DND-41 (cell line): ENCODE results near the gene COL13A1.

Experiments used
- ATAC-seq: fragments of 200-7000 bp; cut with Tn5 transposase; 3 replicates; pipeline ENCODE4 v1.9.1; 2021; ENCODE audit warnings: low read depth; ENCODE audit not compliant: insufficient read depth
- DNase-seq: peaks from one replicate; pipeline ENCODE4 v3.0.0-alpha.2; 2020
- H2AFZ ChIP-seq: 2 replicates; pipeline ENCODE4 v1.6.0; 2012; ENCODE audit warnings: low read depth, low read length
- H3K27ac ChIP-seq: 2 replicates; pipeline ENCODE4 v1.5.1; 2012; ENCODE audit warnings: low read length, inconsistent platforms
- H3K27me3 ChIP-seq: fragments of 200-600 bp; sonication (generic); 2 replicates; pipeline ENCODE4 v1.6.0; 2012; ENCODE audit warnings: low read length, mild to moderate bottlenecking, inconsistent platforms; ENCODE audit not compliant: insufficient read depth, poor library complexity
- H3K36me3 ChIP-seq: 2 replicates; pipeline ENCODE4 v1.5.1; 2012; ENCODE audit warnings: low read length, inconsistent platforms; ENCODE audit not compliant: insufficient read depth
- H3K4me1 ChIP-seq: 2 replicates; pipeline ENCODE4 v1.5.1; 2012; ENCODE audit warnings: mild to moderate bottlenecking, low read length; ENCODE audit not compliant: insufficient read depth
- H3K4me2 ChIP-seq: 2 replicates; pipeline ENCODE4 v1.6.0; 2012; ENCODE audit warnings: mild to moderate bottlenecking, moderate library complexity, low read length, inconsistent platforms; ENCODE audit not compliant: insufficient read depth
- H3K4me3 ChIP-seq, 2 experiments: fragments of 200-600 bp in 1 of 2; shearing (Covaris generic) in 1 of 2; 2 replicates each; pipeline ENCODE4 v1.5.1; 2012 to 2016; ENCODE audit warnings: inconsistent platforms in 2 of 2, low read length in 2 of 2, mild to moderate bottlenecking in 2 of 2, low read depth in 1 of 2, moderate library complexity in 1 of 2
- H3K79me2 ChIP-seq: 2 replicates; pipeline ENCODE4 v1.6.0; 2012; ENCODE audit warnings: low read length, inconsistent platforms; ENCODE audit not compliant: insufficient read depth
- H3K9ac ChIP-seq: 2 replicates; pipeline ENCODE4 v1.6.0; 2012; ENCODE audit warnings: low read depth, mild to moderate bottlenecking, inconsistent platforms, low read length, moderate library complexity
- H3K9me3 ChIP-seq: 2 replicates; pipeline ENCODE4 v1.5.1; 2012; ENCODE audit warnings: low read length, moderate library complexity, mild to moderate bottlenecking, inconsistent platforms; ENCODE audit not compliant: insufficient read depth, severe bottlenecking
- H4K20me1 ChIP-seq: 2 replicates; pipeline ENCODE4 v1.6.0; 2012; ENCODE audit warnings: low read length; ENCODE audit not compliant: insufficient read depth
- CTCF ChIP-seq: IDR thresholded peaks from 2 replicates; pipeline ENCODE4 v1.5.1; 2012; ENCODE audit warnings: borderline replicate concordance, low read length, moderate library complexity, mild to moderate bottlenecking; ENCODE audit not compliant: poor library complexity, severe bottlenecking; ENCODE audit errors: extremely low read depth
- EZH2 ChIP-seq: IDR thresholded peaks from 3 replicates; pipeline ENCODE4 v1.6.1; 2012; ENCODE audit warnings: borderline replicate concordance, low read depth, mild to moderate bottlenecking, moderate library complexity, low read length, inconsistent platforms; ENCODE audit not compliant: severe bottlenecking

COL13A1 gene

DNA sequence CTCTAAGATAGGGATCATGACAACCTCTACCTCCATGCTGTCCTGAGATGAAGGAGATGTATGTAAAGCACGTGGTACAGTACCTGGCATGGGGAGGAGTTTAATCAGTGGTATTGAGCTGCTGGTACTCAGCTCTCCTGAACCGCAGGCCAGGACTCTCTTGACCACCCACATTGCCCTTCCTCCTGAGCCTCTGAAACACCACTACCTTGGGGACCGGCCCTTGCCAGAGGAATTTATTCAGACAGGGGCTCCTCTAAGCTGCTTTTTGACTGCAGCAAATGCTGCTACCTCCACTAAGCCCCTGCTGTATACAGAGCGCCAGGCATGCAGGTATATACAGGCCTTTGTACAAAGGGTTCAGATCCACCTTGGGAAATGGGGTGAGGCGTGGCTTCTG lies 36.7 kb downstream of the COL13A1 start:
- Histone ChIP-seq H3K9ac (no peak overlapping the region), H3K4me1 (no peaks in the 10 kb centered on the region), H3K4me3 (no peak overlapping the region), H3K27me3 (peaks cover 8% of the 10 kb centered on the region), H2AFZ (no peak overlapping the region), H3K4me2 (no peak overlapping the region), H4K20me1 (0 out of 2 replicates have a peak, but pooled peaks cover 2% of the 10 kb centered on the region), H3K79me2 (no peaks in the 10 kb centered on the region), H3K36me3 (no peaks in the 10 kb centered on the region), H3K9me3 (no peaks in the 10 kb centered on the region), H3K27ac (no peak overlapping the region)
- DNase-seq (no peak), ATAC-seq (no peak)
- TF ChIP-seq EZH2 (no peak), CTCF (no peak)

GRCh38 chr10:69838853-69839252 lies 37.1 kb downstream of the COL13A1 start:
- H4K20me1 ChIP-seq, result 0 out of 2 replicates have a peak, but pooled peaks cover 2% of the 10 kb centered on the region
- no peaks in the 10 kb centered on the region for H3K36me3 ChIP-seq
- no peak overlapping the region for H3K27ac ChIP-seq
- no peak overlapping the region for H3K9ac ChIP-seq
- DNase-seq (no peak), ATAC-seq (no peak)
- H2AFZ ChIP-seq, result no peak overlapping the region
- no peak overlapping the region for H3K4me3 ChIP-seq
- H3K4me2 ChIP-seq, result no peak overlapping the region
- no peaks in the 10 kb centered on the region for H3K79me2 ChIP-seq
- H3K4me1 ChIP-seq, result no peaks in the 10 kb centered on the region
- H3K9me3 ChIP-seq, result no peaks in the 10 kb centered on the region
- TF ChIP-seq EZH2 (no peak), CTCF (no peak)
- peaks cover 8% of the 10 kb centered on the region for H3K27me3 ChIP-seq

- peaks cover 6% of the 10 kb centered on the region; the same call in 1 of the 2 replicates for H4K20me1 ChIP-seq
- H3K4me3 ChIP-seq, result no peak overlapping the region
- no peak for TF ChIP-seq EZH2
- no peak for TF ChIP-seq CTCF
- DNase-seq (no peak), ATAC-seq (no peak)
- H3K27me3 ChIP-seq, result peaks cover 4% of the 10 kb centered on the region
- no peaks in the 10 kb centered on the region for H3K79me2 ChIP-seq
- H3K4me1 ChIP-seq, result no peaks in the 10 kb centered on the region
- no peak overlapping the region for H3K27ac ChIP-seq
- no peaks in the 10 kb centered on the region for H3K9me3 ChIP-seq
- H3K36me3 ChIP-seq, result no peaks in the 10 kb centered on the region
- H3K4me2 ChIP-seq, result no peak overlapping the region
- no peak overlapping the region for H3K9ac ChIP-seq
- H2AFZ ChIP-seq, result no peak overlapping the region
Observed at GRCh38 chr10:69839696-69840345, 38.1 kb downstream of the COL13A1 start.

- H3K27ac ChIP-seq, result no peak overlapping the region
- H4K20me1 ChIP-seq, result peaks cover 6% of the 10 kb centered on the region; the same call in 1 of the 2 replicates
- H3K4me3 ChIP-seq, result no peak overlapping the region
- H3K36me3 ChIP-seq, result no peaks in the 10 kb centered on the region
- H3K4me1 ChIP-seq, result no peaks in the 10 kb centered on the region
- no peak for ATAC-seq
- H3K9me3 ChIP-seq, result no peaks in the 10 kb centered on the region
- no peak overlapping the region for H2AFZ ChIP-seq
- TF ChIP-seq CTCF (no peak), EZH2 (no peak)
- no peaks in the 10 kb centered on the region for H3K79me2 ChIP-seq
- DNase-seq, result no peak
- no peak overlapping the region for H3K9ac ChIP-seq
- no peak overlapping the region for H3K4me2 ChIP-seq
- peaks cover 4% of the 10 kb centered on the region for H3K27me3 ChIP-seq
Observed at GRCh38 chr10:69840773-69841172, 39.1 kb downstream of the COL13A1 start.
